ENCODE measurements around the gene TMEM147.
"Not testable (repeated sequence)": the region's sequence is repeated elsewhere in the genome, so short reads cannot be mapped to it uniquely, and the experiment has no call there.

TMEM147 gene

GRCh38 chr19:35566738-35567137, 21.3 kb downstream of the TMEM147 start:
- Histone ChIP-seq H3K27me3 (ENCODE audit: insufficient read depth, low read length) (peaks cover 10% of the 10 kb centered on the region), H3K4me3 (ENCODE audit: low read length) (no peak overlapping the region), H2AFZ (ENCODE audit: low read depth, low read length) (no peak overlapping the region), H3K4me1 (ENCODE audit: insufficient read depth, low read length) (no peaks in the 10 kb centered on the region), H3K36me3 (ENCODE audit: insufficient read depth, low read length) (no peaks in the 10 kb centered on the region), H3K9me3 (ENCODE audit: low read length) (no peaks in the 10 kb centered on the region)

- H3K4me3 ChIP-seq (ENCODE audit: low read length), result no peak overlapping the region
- no peaks in the 10 kb centered on the region for H3K4me1 ChIP-seq (ENCODE audit: insufficient read depth, low read length)
- no peak overlapping the region for H2AFZ ChIP-seq (ENCODE audit: low read depth, low read length)
- no peaks in the 10 kb centered on the region for H3K9me3 ChIP-seq (ENCODE audit: low read length)
- H3K36me3 ChIP-seq (ENCODE audit: insufficient read depth, low read length), result no peaks in the 10 kb centered on the region
- peaks cover 2% of the 10 kb centered on the region for H3K27me3 ChIP-seq (ENCODE audit: insufficient read depth, low read length)
Measured at GRCh38 chr19:35569281-35569781, 23.9 kb downstream of the TMEM147 start.

GRCh38 chr19:35571406-35571965, 26.1 kb downstream of the TMEM147 start:
- Histone ChIP-seq H3K9me3 (ENCODE audit: low read length) (no peaks in the 10 kb centered on the region), H3K36me3 (ENCODE audit: insufficient read depth, low read length) (no peaks in the 10 kb centered on the region), H3K4me1 (ENCODE audit: insufficient read depth, low read length) (no peaks in the 10 kb centered on the region), H2AFZ (ENCODE audit: low read depth, low read length) (no peak overlapping the region), H3K27me3 (ENCODE audit: insufficient read depth, low read length) (peaks cover 2% of the 10 kb centered on the region), H3K4me3 (ENCODE audit: low read length) (no peak overlapping the region)

DNA sequence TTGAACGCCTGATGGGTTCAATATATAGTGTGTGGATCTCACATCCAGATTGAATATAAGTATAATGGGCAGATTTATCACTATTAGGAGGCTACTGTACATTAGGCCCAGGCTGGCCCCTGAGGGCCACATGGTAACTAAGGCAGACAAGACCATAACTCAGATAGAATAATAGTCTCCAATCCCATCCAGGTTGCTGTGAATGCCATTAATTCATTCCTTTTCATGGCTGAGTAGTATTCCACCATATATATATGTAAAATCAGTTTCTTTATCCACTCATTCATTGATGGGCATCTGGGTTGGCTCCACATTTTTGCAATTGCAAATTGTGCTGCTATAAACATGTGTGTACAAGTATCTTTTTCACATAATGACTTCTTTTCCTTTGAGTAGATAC, 32.5 kb downstream of the TMEM147 start:
- H2AFZ ChIP-seq (ENCODE audit: low read depth, low read length), result no peak overlapping the region
- no peaks in the 10 kb centered on the region for H3K9me3 ChIP-seq (ENCODE audit: low read length)
- H3K4me1 ChIP-seq (ENCODE audit: insufficient read depth, low read length), result no peaks in the 10 kb centered on the region
- no peaks in the 10 kb centered on the region for H3K36me3 ChIP-seq (ENCODE audit: insufficient read depth, low read length)
- H3K27me3 ChIP-seq (ENCODE audit: insufficient read depth, low read length), result no peaks in the 10 kb centered on the region
- H3K4me3 ChIP-seq (ENCODE audit: low read length), result no peak overlapping the region

DNA sequence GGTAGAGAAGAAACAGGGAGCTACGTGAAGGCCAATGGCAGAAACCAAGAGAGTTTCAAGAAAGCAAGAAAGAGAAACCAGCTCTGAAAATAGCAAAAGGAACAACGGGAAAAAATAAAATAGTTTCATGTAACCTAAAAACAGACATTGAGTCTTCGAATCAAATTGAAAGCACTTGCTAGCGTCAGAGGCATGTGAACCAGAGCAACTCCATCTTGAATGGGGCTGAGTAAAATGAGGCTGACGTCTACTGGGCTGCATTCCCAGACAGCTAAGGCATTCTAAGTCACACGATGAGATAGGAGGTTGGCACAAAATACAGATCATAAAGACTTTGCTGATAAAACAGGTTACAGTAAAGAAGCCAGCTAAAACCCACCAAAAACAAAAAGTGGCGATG, 33.3 kb downstream of the TMEM147 start:
- Histone ChIP-seq H3K27me3 (ENCODE audit: insufficient read depth, low read length) (no peaks in the 10 kb centered on the region), H3K4me1 (ENCODE audit: insufficient read depth, low read length) (no peaks in the 10 kb centered on the region), H3K4me3 (ENCODE audit: low read length) (no peak overlapping the region), H3K36me3 (ENCODE audit: insufficient read depth, low read length) (no peaks in the 10 kb centered on the region), H2AFZ (ENCODE audit: low read depth, low read length) (no peak overlapping the region), H3K9me3 (ENCODE audit: low read length) (no peaks in the 10 kb centered on the region)

DNA sequence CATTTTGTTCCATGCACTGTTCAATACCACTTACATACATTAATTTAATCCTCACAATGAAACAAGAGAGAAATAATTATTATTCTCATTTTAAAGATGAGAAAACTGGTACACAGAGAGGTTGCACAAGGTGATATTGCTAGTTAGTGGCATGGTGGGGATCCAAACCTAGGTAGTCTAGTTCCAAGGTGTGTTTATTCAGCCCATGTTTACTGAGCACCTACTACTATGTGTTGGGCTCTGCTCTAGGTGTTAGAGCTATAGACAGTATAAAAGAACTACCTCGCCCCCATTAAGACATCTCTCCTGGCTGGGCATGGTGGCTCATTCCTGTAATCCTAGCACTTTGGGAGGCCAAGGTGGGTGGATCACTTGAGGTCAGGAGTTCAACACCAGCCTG, 37.3 kb downstream of the TMEM147 start:
- H3K36me3 ChIP-seq (ENCODE audit: insufficient read depth, low read length), result no peaks in the 10 kb centered on the region
- H3K4me3 ChIP-seq (ENCODE audit: low read length), result no peak overlapping the region
- no peaks in the 10 kb centered on the region for H3K27me3 ChIP-seq (ENCODE audit: insufficient read depth, low read length)
- peaks cover 8% of the 10 kb centered on the region for H3K4me1 ChIP-seq (ENCODE audit: insufficient read depth, low read length)
- H3K9me3 ChIP-seq (ENCODE audit: low read length), result no peaks in the 10 kb centered on the region
- no peak overlapping the region for H2AFZ ChIP-seq (ENCODE audit: low read depth, low read length)

DNA sequence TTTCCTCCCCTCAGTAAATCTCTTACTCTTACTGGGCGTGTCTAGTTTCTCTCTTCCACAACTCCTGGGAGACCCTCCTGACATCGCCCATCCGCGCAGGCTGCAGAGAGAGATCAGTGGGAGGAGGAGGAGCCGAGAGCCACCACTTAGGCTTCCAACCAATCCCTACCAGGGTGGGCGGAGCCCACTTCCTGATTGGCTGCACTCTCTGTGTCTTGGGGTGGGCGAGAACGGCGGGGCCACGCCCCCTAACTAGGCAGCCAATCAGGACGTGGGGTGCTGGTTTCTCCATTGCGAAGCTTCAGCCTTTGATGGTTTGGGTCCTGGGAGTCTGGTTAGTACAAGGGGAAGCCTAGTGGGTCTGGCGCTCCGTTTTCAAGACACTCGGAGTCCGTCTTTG, 40.4 kb downstream of the TMEM147 start, which contains the start of gene PMIS2:
TSS of gene PMIS2 (plus strand) at position 326 of the 400 bp plus-strand sequence. CDS start 87 bp downstream, outside the sequence.
- no peaks in the 10 kb centered on the region for H3K27me3 ChIP-seq (ENCODE audit: insufficient read depth, low read length)
- no peak within 1 kb of the TSS for H2AFZ ChIP-seq (ENCODE audit: low read depth, low read length)
- H3K4me3 ChIP-seq (ENCODE audit: low read length), result no peak within 1 kb of the TSS
- no peaks in the 10 kb centered on the region for H3K36me3 ChIP-seq (ENCODE audit: insufficient read depth, low read length)
- no peaks in the 10 kb centered on the region for H3K9me3 ChIP-seq (ENCODE audit: low read length)
- peaks cover 9% of the 10 kb centered on the region for H3K4me1 ChIP-seq (ENCODE audit: insufficient read depth, low read length)

DNA sequence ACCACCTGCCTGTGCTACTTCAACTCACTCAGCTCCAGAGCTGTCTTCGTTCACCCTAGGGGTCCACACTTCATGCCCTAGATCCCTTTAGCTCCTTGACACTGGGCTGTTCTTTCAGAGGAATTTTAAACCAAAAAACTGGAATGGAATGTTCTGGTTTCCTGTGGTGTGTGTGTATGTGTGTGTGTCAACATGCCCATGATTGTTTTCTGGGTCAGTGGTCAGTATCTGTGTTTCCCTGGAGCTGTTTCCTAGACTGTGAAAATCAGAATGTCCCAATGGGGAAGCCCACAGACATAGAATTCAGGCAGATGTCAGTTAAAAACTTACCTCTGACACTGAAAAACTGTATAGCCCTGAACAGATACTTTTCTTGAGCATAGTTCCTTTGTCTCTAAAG, 41.9 kb downstream of the TMEM147 start:
- no peaks in the 10 kb centered on the region for H3K36me3 ChIP-seq (ENCODE audit: insufficient read depth, low read length)
- no peak overlapping the region for H3K4me3 ChIP-seq (ENCODE audit: low read length)

DNA sequence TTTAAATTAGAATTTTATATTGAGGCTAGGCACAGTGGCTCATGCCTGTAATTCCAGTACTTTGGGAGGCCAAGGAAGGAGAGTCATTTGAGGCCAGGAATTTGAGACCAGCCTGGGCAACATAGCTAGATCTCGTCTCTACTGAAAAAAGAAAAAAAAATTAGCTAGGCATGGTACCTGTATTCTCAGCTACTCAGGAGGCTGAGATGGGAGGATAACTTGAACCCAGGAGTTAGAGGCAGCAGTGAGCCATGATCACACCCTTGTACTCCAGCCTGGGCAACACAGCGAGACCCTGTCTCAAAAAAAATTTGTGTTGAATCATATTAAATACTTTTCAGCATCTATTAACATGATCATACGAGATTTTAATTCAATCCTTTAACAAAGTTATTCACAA, 45.4 kb downstream of the TMEM147 start:
- Histone ChIP-seq H3K27me3 (ENCODE audit: insufficient read depth, low read length) (no peaks in the 10 kb centered on the region), H3K4me1 (ENCODE audit: insufficient read depth, low read length) (peaks cover 9% of the 10 kb centered on the region), H3K9me3 (ENCODE audit: low read length) (no peaks in the 10 kb centered on the region), H3K4me3 (ENCODE audit: low read length) (no peak overlapping the region), H3K36me3 (ENCODE audit: insufficient read depth, low read length) (no peaks in the 10 kb centered on the region), H2AFZ (ENCODE audit: low read depth, low read length) (no peak overlapping the region)

More for the DNA sequence above, 41.9 kb downstream of the TMEM147 start:
- H3K9me3 ChIP-seq (ENCODE audit: low read length), result no peaks in the 10 kb centered on the region
- peaks cover 9% of the 10 kb centered on the region for H3K4me1 ChIP-seq (ENCODE audit: insufficient read depth, low read length)
- no peak overlapping the region for H2AFZ ChIP-seq (ENCODE audit: low read depth, low read length)
- no peaks in the 10 kb centered on the region for H3K27me3 ChIP-seq (ENCODE audit: insufficient read depth, low read length)

DNA sequence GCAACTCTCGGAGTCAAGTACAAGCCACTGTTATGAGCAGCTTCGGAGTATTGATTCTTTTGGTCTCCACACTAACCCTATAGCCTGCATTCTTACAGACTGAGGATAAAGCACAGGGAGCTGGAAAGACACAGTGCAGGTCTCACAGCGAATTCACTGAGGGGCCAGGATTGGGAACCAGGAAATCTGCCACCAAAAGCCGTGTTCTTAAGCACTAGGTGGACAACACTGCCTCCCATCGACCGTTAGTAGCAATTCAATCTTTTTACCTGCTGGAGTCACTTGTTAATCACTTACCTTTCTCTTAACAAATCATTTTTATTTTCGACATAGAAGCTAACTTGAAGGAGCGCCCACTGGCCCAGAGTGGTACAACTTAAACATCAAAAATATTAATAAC, 46.8 kb downstream of the TMEM147 start:
- Histone ChIP-seq H3K9me3 (ENCODE audit: low read length) (no peaks in the 10 kb centered on the region), H3K4me3 (ENCODE audit: low read length) (no peak overlapping the region), H3K27me3 (ENCODE audit: insufficient read depth, low read length) (no peaks in the 10 kb centered on the region), H3K4me1 (ENCODE audit: insufficient read depth, low read length) (peaks cover 6% of the 10 kb centered on the region), H3K36me3 (ENCODE audit: insufficient read depth, low read length) (no peaks in the 10 kb centered on the region), H2AFZ (ENCODE audit: low read depth, low read length) (no peak overlapping the region)

DNA sequence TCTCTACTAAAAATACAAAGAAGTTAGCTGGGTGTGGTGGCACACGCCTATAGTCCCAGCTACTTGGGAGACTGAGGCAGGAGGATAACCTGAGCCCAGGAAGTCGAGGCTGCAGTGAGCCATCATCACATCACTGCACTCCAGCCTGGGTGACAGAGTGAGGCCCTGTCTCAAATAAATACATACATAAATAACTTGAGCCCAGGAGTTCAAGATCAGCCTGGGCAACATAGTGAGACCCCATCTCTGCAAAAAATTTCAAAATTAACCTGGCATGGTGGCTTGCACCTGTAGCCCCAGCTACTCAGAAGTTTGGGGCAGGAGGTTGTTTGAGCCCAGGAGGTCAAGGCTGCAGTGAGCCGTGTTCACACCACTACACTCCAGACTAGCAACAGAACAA, 49.6 kb downstream of the TMEM147 start:
- H3K4me3 ChIP-seq (ENCODE audit: low read length); H2AFZ ChIP-seq (ENCODE audit: low read depth, low read length); H3K27me3 ChIP-seq (ENCODE audit: insufficient read depth, low read length); H3K4me1 ChIP-seq (ENCODE audit: insufficient read depth, low read length); H3K9me3 ChIP-seq (ENCODE audit: low read length); H3K36me3 ChIP-seq (ENCODE audit: insufficient read depth, low read length): not testable (repeated sequence)

- peak overlapping the region; percentile 26 for H2AFZ ChIP-seq (ENCODE audit: low read depth, low read length)
- H3K27me3 ChIP-seq (ENCODE audit: insufficient read depth, low read length), result no peaks in the 10 kb centered on the region
- no peak overlapping the region for H3K4me3 ChIP-seq (ENCODE audit: low read length)
- H3K36me3 ChIP-seq (ENCODE audit: insufficient read depth, low read length), result no peaks in the 10 kb centered on the region
- no peaks in the 10 kb centered on the region for H3K9me3 ChIP-seq (ENCODE audit: low read length)
- no peaks in the 10 kb centered on the region for H3K4me1 ChIP-seq (ENCODE audit: insufficient read depth, low read length)
Measured at GRCh38 chr19:35595928-35596327, 50.5 kb downstream of the TMEM147 start.

GRCh38 chr19:35596366-35596999, 51.1 kb downstream of the TMEM147 start:
- no peak overlapping the region for H3K4me3 ChIP-seq (ENCODE audit: low read length)
- H3K9me3 ChIP-seq (ENCODE audit: low read length), result no peaks in the 10 kb centered on the region
- H3K27me3 ChIP-seq (ENCODE audit: insufficient read depth, low read length), result no peaks in the 10 kb centered on the region
- H2AFZ ChIP-seq (ENCODE audit: low read depth, low read length), result peak overlapping the region; percentile 26
- no peaks in the 10 kb centered on the region for H3K4me1 ChIP-seq (ENCODE audit: insufficient read depth, low read length)
- no peaks in the 10 kb centered on the region for H3K36me3 ChIP-seq (ENCODE audit: insufficient read depth, low read length)

Data from neuron (in vitro differentiated cells).